Measurements from ENCODE around the gene OGDHL.
"Not testable (repeated sequence)": the region's sequence is repeated elsewhere in the genome, so short reads cannot be mapped to it uniquely, and the experiment has no call there.

The OGDHL gene

GRCh38 chr10:49761789-49762565 is at the start of gene OGDHL:
Gene OGDHL, minus strand, starts transcription at chr10:49762323. Its CDS starts 3,731 bp downstream, at chr10:49758592.
- peak; percentile 65 for DNase-seq (ENCODE audit: low spot score)
- no peaks in the 10 kb centered on the region for H3K4me1 Mint-ChIP-seq (ENCODE audit: low read depth)
- H3K36me3 Mint-ChIP-seq (ENCODE audit: low read depth), result no peaks in the 10 kb centered on the region
- peaks cover 21% of the 10 kb centered on the region for H3K27me3 Mint-ChIP-seq (ENCODE audit: low read depth)
- no peak within 1 kb of the TSS for H3K27ac Mint-ChIP-seq
- H3K4me3 Mint-ChIP-seq, result peak within 1 kb of the TSS; percentile 26
- H3K9me3 Mint-ChIP-seq, result no peaks in the 10 kb centered on the region

- Mint-ChIP-seq H3K36me3 (ENCODE audit: low read depth) (no peaks in the 10 kb centered on the region), H3K27me3 (ENCODE audit: low read depth) (peaks cover 2% of the 10 kb centered on the region), H3K4me1 (ENCODE audit: low read depth) (no peaks in the 10 kb centered on the region), H3K27ac (no peak overlapping the region), H3K4me3 (no peak overlapping the region), H3K9me3 (peaks cover 5% of the 10 kb centered on the region)
- DNase-seq (ENCODE audit: low spot score), result no peak
Observed at GRCh38 chr10:49803988-49804387, 41.9 kb upstream of the OGDHL start.

- H3K9me3 Mint-ChIP-seq, result no peaks in the 10 kb centered on the region
- H3K27me3 Mint-ChIP-seq (ENCODE audit: low read depth), result peaks cover 2% of the 10 kb centered on the region
- H3K4me1 Mint-ChIP-seq (ENCODE audit: low read depth), result no peaks in the 10 kb centered on the region
- H3K4me3 Mint-ChIP-seq, result no peak overlapping the region
- H3K27ac Mint-ChIP-seq, result no peak overlapping the region
- H3K36me3 Mint-ChIP-seq (ENCODE audit: low read depth), result no peaks in the 10 kb centered on the region
- no peak for DNase-seq (ENCODE audit: low spot score)
Observed at GRCh38 chr10:49798275-49798674, 36.2 kb upstream of the OGDHL start.

GRCh38 chr10:49791100-49791499 is 29.0 kb upstream of the OGDHL start:
- no peaks in the 10 kb centered on the region for H3K27me3 Mint-ChIP-seq (ENCODE audit: low read depth)
- H3K36me3 Mint-ChIP-seq (ENCODE audit: low read depth), result no peaks in the 10 kb centered on the region
- H3K9me3 Mint-ChIP-seq, result no peaks in the 10 kb centered on the region
- H3K4me1 Mint-ChIP-seq (ENCODE audit: low read depth), result no peaks in the 10 kb centered on the region
- no peak overlapping the region for H3K27ac Mint-ChIP-seq
- DNase-seq (ENCODE audit: low spot score), result no peak
- no peak overlapping the region for H3K4me3 Mint-ChIP-seq

- peaks cover 4% of the 10 kb centered on the region for H3K27me3 Mint-ChIP-seq (ENCODE audit: low read depth)
- H3K4me3 Mint-ChIP-seq, result no peak overlapping the region
- H3K36me3 Mint-ChIP-seq (ENCODE audit: low read depth), result no peaks in the 10 kb centered on the region
- H3K27ac Mint-ChIP-seq, result no peak overlapping the region
- H3K4me1 Mint-ChIP-seq (ENCODE audit: low read depth), result no peaks in the 10 kb centered on the region
- DNase-seq (ENCODE audit: low spot score), result no peak
- no peaks in the 10 kb centered on the region for H3K9me3 Mint-ChIP-seq
Observed at GRCh38 chr10:49784681-49785080, 22.6 kb upstream of the OGDHL start.

GRCh38 chr10:49783645-49784044 is 21.5 kb upstream of the OGDHL start:
- Mint-ChIP-seq H3K9me3 (no peaks in the 10 kb centered on the region), H3K4me3 (no peak overlapping the region), H3K4me1 (ENCODE audit: low read depth) (no peaks in the 10 kb centered on the region), H3K36me3 (ENCODE audit: low read depth) (no peaks in the 10 kb centered on the region), H3K27me3 (ENCODE audit: low read depth) (peaks cover 4% of the 10 kb centered on the region), H3K27ac (no peak overlapping the region)
- DNase-seq (ENCODE audit: low spot score), result no peak

- DNase-seq (ENCODE audit: low spot score), result no peak
- Mint-ChIP-seq H3K27ac (no peak overlapping the region), H3K4me3 (no peak overlapping the region), H3K4me1 (ENCODE audit: low read depth) (no peaks in the 10 kb centered on the region), H3K9me3 (no peaks in the 10 kb centered on the region), H3K27me3 (ENCODE audit: low read depth) (peaks cover 4% of the 10 kb centered on the region), H3K36me3 (ENCODE audit: low read depth) (no peaks in the 10 kb centered on the region)
Observed at GRCh38 chr10:49781247-49781646, 19.1 kb upstream of the OGDHL start.

GRCh38 chr10:49778197-49778596 is 16.1 kb upstream of the OGDHL start:
- Mint-ChIP-seq H3K4me3 (no peak overlapping the region), H3K4me1 (ENCODE audit: low read depth) (no peaks in the 10 kb centered on the region), H3K27ac (no peak overlapping the region), H3K9me3 (no peaks in the 10 kb centered on the region), H3K27me3 (ENCODE audit: low read depth) (no peaks in the 10 kb centered on the region), H3K36me3 (ENCODE audit: low read depth) (no peaks in the 10 kb centered on the region)
- no peak for DNase-seq (ENCODE audit: low spot score)

GRCh38 chr10:49776851-49777250 is 14.7 kb upstream of the OGDHL start:
- Mint-ChIP-seq H3K4me1 (ENCODE audit: low read depth) (no peaks in the 10 kb centered on the region), H3K27me3 (ENCODE audit: low read depth) (peaks cover 7% of the 10 kb centered on the region), H3K27ac (no peak overlapping the region), H3K36me3 (ENCODE audit: low read depth) (no peaks in the 10 kb centered on the region), H3K4me3 (no peak overlapping the region), H3K9me3 (no peaks in the 10 kb centered on the region)
- no peak for DNase-seq (ENCODE audit: low spot score)

- no peaks in the 10 kb centered on the region for H3K36me3 Mint-ChIP-seq (ENCODE audit: low read depth)
- no peak overlapping the region for H3K4me3 Mint-ChIP-seq
- peaks cover 16% of the 10 kb centered on the region for H3K27me3 Mint-ChIP-seq (ENCODE audit: low read depth)
- H3K9me3 Mint-ChIP-seq, result no peaks in the 10 kb centered on the region
- no peak for DNase-seq (ENCODE audit: low spot score)
- H3K4me1 Mint-ChIP-seq (ENCODE audit: low read depth), result no peaks in the 10 kb centered on the region
- H3K27ac Mint-ChIP-seq, result no peak overlapping the region
Observed at GRCh38 chr10:49775014-49775413, 12.9 kb upstream of the OGDHL start.

- peaks cover 27% of the 10 kb centered on the region for H3K27me3 Mint-ChIP-seq (ENCODE audit: low read depth)
- not testable (repeated sequence) for H3K36me3 Mint-ChIP-seq (ENCODE audit: low read depth); H3K4me3 Mint-ChIP-seq; H3K4me1 Mint-ChIP-seq (ENCODE audit: low read depth); H3K9me3 Mint-ChIP-seq; DNase-seq (ENCODE audit: low spot score); H3K27ac Mint-ChIP-seq
Observed at GRCh38 chr10:49772944-49773343, 10.8 kb upstream of the OGDHL start.

GRCh38 chr10:49771046-49771445 is 8.9 kb upstream of the OGDHL start:
- H3K9me3 Mint-ChIP-seq; H3K27ac Mint-ChIP-seq; H3K4me3 Mint-ChIP-seq; H3K4me1 Mint-ChIP-seq (ENCODE audit: low read depth); H3K36me3 Mint-ChIP-seq (ENCODE audit: low read depth); DNase-seq (ENCODE audit: low spot score): not testable (repeated sequence)
- peaks cover 43% of the 10 kb centered on the region for H3K27me3 Mint-ChIP-seq (ENCODE audit: low read depth)

- Mint-ChIP-seq H3K9me3 (no peaks in the 10 kb centered on the region), H3K4me1 (ENCODE audit: low read depth) (no peaks in the 10 kb centered on the region), H3K27ac (no peak overlapping the region), H3K36me3 (ENCODE audit: low read depth) (no peaks in the 10 kb centered on the region), H3K27me3 (ENCODE audit: low read depth) (peaks cover 43% of the 10 kb centered on the region), H3K4me3 (no peak overlapping the region)
- DNase-seq (ENCODE audit: low spot score), result no peak
Observed at GRCh38 chr10:49769692-49770091, 7.6 kb upstream of the OGDHL start.

- H3K4me3 Mint-ChIP-seq, result no peak overlapping the region
- DNase-seq (ENCODE audit: low spot score), result no peak
- no peaks in the 10 kb centered on the region for H3K9me3 Mint-ChIP-seq
Observed at GRCh38 chr10:49768731-49769130, 6.6 kb upstream of the OGDHL start.

GRCh38 chr10:49768329-49768728 is 6.2 kb upstream of the OGDHL start:
- Mint-ChIP-seq H3K27ac (no peak overlapping the region), H3K4me1 (ENCODE audit: low read depth) (no peaks in the 10 kb centered on the region), H3K27me3 (ENCODE audit: low read depth) (peaks cover 47% of the 10 kb centered on the region)

More at GRCh38 chr10:49768731-49769130, 6.6 kb upstream of the OGDHL start:
- no peaks in the 10 kb centered on the region for H3K36me3 Mint-ChIP-seq (ENCODE audit: low read depth)
- H3K27ac Mint-ChIP-seq, result no peak overlapping the region
- H3K27me3 Mint-ChIP-seq (ENCODE audit: low read depth), result peaks cover 43% of the 10 kb centered on the region
- no peaks in the 10 kb centered on the region for H3K4me1 Mint-ChIP-seq (ENCODE audit: low read depth)

More at GRCh38 chr10:49768329-49768728, 6.2 kb upstream of the OGDHL start:
- H3K4me3 Mint-ChIP-seq, result no peak overlapping the region
- no peak for DNase-seq (ENCODE audit: low spot score)
- H3K36me3 Mint-ChIP-seq (ENCODE audit: low read depth), result no peaks in the 10 kb centered on the region
- H3K9me3 Mint-ChIP-seq, result no peaks in the 10 kb centered on the region
